Effector memory CD4-positive, alpha-beta T cell (primary cell): ENCODE results near the gene B4GALT4.
"Not testable (repeated sequence)": the region's sequence is repeated elsewhere in the genome, so short reads cannot be mapped to it uniquely, and the experiment has no call there.

Experiments used
- DNase-seq, 3 donors: peaks; one replicate each; pipeline ENCODE4 v3.0.0-alpha.2; 2020
- H3K27ac ChIP-seq: 2 replicates; pipeline ENCODE4 v1.7.0; 2013; ENCODE audit warnings: mild to moderate bottlenecking, low read length, moderate library complexity; ENCODE audit not compliant: insufficient read depth, poor library complexity, severe bottlenecking
- H3K27me3 ChIP-seq: replicated peaks from 2 replicates; pipeline ENCODE4 v1.7.0; 2013; ENCODE audit warnings: mild to moderate bottlenecking, low read length; ENCODE audit not compliant: insufficient read depth, control insufficient read depth, poor library complexity, severe bottlenecking
- H3K36me3 ChIP-seq: 2 replicates; pipeline ENCODE4 v1.7.0; 2013; ENCODE audit warnings: mild to moderate bottlenecking, low read length, moderate library complexity; ENCODE audit not compliant: control insufficient read depth, insufficient read depth
- H3K4me1 ChIP-seq: 2 replicates; pipeline ENCODE4 v1.7.0; 2013; ENCODE audit warnings: low read length, mild to moderate bottlenecking; ENCODE audit not compliant: control insufficient read depth, insufficient read depth, poor library complexity, severe bottlenecking
- H3K4me3 ChIP-seq: 2 replicates; pipeline ENCODE4 v1.7.0; 2013; ENCODE audit warnings: low read length, low read depth, mild to moderate bottlenecking; ENCODE audit not compliant: insufficient read depth, poor library complexity, severe bottlenecking
- H3K9me3 ChIP-seq: 2 replicates; pipeline ENCODE4 v1.7.0; 2013; ENCODE audit warnings: mild to moderate bottlenecking, low read length, moderate library complexity; ENCODE audit not compliant: control insufficient read depth
- total RNA-seq, 3 donors: gene quantifications; one replicate each; lab custom pipeline; 2026; lab: John Stamatoyannopoulos, UW

B4GALT4 gene, protein sequence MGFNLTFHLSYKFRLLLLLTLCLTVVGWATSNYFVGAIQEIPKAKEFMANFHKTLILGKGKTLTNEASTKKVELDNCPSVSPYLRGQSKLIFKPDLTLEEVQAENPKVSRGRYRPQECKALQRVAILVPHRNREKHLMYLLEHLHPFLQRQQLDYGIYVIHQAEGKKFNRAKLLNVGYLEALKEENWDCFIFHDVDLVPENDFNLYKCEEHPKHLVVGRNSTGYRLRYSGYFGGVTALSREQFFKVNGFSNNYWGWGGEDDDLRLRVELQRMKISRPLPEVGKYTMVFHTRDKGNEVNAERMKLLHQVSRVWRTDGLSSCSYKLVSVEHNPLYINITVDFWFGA
- total RNA-seq, result 17.3 to 22.8 (median 22.4) reads per million in 3 donors

DNA sequence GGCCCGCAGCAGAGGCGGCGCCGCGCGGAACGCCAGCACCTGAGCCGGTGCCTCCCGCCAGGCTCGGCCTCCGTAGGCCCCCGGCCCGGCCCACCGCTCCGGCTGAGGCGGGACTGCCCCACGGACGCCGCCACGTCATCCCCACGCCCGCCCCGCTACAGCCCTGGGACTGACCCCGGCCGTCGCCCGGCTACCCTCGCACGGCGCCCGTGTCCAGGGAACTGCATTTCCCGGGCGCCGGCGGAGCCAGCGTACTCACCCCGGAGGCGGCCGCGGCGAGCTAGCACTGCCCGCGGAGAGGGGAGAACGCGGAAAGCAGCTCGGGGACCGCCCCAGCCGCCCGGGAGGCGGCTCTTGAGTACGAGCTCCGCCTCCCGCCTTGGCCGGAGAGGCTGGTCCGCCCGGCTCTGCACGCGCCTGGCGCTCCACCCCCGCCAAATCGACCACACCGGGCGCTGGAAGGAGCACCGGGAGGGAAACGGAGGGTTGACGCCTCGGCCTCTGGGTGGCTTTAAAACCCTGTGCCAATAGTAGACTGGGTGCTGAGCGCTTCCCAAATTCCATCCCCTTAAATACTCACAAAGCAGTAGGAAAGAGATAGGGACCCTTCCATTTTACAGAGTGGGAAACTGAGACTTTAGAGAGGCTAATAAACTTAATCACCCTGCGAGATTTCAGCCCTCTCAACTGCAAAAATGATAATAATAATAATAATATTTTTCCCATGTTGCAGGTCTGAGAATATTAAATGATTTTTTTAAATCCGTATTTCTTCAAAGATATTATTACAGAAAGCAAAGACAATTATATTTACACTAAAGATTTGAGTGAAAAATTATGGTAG lies at the start of gene B4GALT4:
B4GALT4 (minus strand) TSS at position 288 of the 844 bp plus-strand sequence. CDS start 10,779 bp downstream, outside the sequence.
- DNase-seq, result peak; percentile 45 to 65 (median 48)
- no peaks in the 10 kb centered on the region for H3K27me3 ChIP-seq
- no peaks in the 10 kb centered on the region for H3K36me3 ChIP-seq
- H3K4me3 ChIP-seq, result peak within 1 kb of the TSS; percentile 75
- peaks cover 23% of the 10 kb centered on the region for H3K4me1 ChIP-seq
- H3K27ac ChIP-seq, result peak within 1 kb of the TSS; percentile 89
- H3K9me3 ChIP-seq, result no peaks in the 10 kb centered on the region

DNA sequence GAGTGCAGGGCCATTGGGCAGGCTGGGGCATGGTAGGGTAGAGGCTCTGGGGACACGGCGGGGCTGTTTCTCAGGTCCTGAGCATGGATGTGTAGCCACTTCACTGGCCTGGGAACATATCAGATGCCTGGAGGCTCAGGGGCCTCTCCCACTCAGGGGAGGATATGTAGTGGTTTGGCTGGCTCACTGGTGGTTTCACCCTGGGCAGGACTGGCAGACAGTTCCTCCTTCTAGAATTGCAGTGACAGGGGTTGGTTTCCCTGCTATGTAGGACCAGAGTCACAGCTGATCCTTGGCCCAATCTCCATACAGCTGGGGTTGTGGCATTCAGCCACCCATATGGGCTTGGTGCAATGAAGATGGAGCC lies 48.7 kb upstream of the B4GALT4 start:
- Histone ChIP-seq H3K4me3 (no peak overlapping the region), H3K36me3 (no peaks in the 10 kb centered on the region), H3K27ac (no peak overlapping the region), H3K27me3 (no peaks in the 10 kb centered on the region), H3K9me3 (no peaks in the 10 kb centered on the region), H3K4me1 (peaks cover 16% of the 10 kb centered on the region)
- DNase-seq, result no peak

DNA sequence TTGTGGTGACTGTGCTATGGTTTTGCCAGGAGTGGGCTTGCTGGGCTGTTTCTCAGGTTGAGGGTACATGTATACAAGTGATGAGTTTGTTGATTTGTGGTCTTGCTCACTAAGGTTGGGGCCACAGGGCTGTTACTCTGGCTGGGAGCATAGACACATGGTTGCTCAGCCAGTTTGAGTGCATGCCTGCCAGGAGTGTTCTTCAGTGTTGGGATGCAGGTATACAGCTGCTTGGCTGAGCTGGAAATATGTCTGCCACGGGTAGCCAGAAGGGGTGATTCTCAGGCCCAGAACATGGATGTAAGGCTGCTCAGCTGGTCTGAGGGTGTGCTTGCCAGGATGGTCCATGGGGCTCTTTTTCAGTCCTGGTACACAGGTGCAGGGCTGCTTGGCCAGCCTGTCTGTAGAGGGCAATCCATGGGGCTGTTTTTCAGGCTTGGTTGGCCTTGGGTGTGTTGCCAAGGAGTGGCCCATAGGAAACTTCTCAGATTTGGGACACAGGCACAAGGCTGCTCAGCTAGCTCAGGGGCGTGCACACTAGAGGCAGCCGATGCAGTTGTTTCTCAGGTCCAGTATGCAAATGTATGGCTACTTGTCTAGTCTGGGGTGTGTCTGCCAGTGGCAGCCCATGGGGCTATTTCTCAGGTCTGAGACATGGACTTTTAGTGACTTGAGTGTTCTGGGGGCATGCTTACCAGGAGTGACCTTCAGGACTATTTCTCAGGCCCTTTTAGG lies 48.2 kb upstream of the B4GALT4 start:
- Histone ChIP-seq H3K27me3 (no peaks in the 10 kb centered on the region), H3K36me3 (no peaks in the 10 kb centered on the region), H3K4me1 (peaks cover 16% of the 10 kb centered on the region), H3K27ac (no peak overlapping the region), H3K4me3 (no peak overlapping the region), H3K9me3 (no peaks in the 10 kb centered on the region)
- no peak for DNase-seq

DNA sequence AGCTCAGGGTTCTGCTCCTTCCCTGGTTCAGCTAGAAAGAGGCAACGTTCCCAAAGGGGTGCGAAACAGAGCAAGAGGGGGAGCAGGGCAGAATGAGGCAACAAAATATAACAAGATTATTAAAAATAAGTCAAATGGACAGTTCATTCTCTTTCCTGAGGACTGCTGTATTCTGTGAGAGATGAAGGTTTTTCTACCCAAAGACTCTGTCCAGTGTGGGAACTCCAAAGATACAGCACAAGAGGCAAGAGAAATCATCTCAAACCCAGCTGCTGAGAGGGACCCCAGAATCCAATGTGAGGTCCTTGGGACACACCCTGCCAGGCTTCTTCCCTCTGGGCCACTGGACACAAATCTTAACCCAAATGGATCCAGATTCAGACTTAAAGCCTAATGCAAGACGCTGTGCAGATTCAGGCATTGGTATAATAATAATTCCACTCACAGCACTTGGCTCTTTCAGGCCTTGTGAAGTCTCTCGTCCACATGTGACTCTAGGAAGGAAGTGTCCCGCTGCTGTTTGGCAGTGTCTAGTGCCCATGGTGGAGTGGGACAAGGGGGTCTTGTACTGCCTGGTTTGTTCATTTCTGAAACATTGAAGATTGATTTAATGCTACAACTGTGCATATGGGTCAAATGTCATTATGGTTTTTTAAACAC lies 39.0 kb upstream of the B4GALT4 start:
- no peaks in the 10 kb centered on the region for H3K9me3 ChIP-seq
- no peaks in the 10 kb centered on the region for H3K27me3 ChIP-seq
- no peaks in the 10 kb centered on the region for H3K36me3 ChIP-seq
- H3K4me3 ChIP-seq, result no peak overlapping the region
- no peak for DNase-seq
- H3K27ac ChIP-seq, result no peak overlapping the region
- no peaks in the 10 kb centered on the region for H3K4me1 ChIP-seq

DNA sequence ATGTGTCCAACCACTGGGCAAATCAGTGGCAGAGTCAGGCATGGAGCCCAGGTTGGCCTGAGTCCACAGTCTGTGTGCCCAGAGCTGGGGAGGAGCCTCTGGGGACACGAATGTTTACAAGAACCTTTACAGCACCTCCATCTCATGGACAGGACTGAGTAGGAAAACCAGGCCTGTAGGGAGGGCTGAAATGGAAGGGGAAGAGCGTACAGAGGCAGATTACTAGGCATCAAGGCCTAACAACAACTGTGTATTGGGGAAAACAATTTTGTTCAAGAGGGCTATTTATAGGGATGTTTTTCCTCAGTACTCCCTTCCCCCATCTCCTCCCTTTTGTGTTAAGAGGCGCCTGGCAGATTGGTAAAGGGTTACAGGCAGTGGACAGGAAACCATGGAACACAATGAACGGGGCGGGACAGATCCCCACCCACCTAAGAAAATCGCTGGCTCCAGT lies 38.5 kb upstream of the B4GALT4 start:
- Histone ChIP-seq H3K9me3 (no peaks in the 10 kb centered on the region), H3K36me3 (no peaks in the 10 kb centered on the region), H3K27me3 (no peaks in the 10 kb centered on the region), H3K4me1 (no peaks in the 10 kb centered on the region), H3K27ac (no peak overlapping the region), H3K4me3 (no peak overlapping the region)
- DNase-seq, result no peak

DNA sequence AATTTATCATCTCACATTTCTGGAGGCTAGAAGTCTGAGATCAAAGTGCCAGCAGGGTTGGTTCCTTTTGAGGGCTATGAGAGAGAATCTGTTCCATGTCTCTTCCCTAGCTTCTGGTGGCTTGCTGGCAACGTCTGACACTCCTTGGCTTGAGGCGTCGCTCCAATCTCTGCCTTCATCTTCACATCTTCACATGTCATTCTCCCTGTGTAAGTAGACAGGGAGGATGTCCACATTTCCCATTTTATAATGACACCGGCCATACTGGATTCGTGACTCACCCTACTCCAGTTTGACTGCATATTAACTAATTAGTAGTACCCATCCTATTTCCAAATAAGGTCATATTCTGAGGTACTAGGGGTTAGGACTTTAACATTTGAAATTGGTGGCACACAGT lies 36.0 kb upstream of the B4GALT4 start:
- no peaks in the 10 kb centered on the region for H3K36me3 ChIP-seq
- DNase-seq, result no peak
- no peak overlapping the region for H3K27ac ChIP-seq
- no peaks in the 10 kb centered on the region for H3K4me1 ChIP-seq
- no peaks in the 10 kb centered on the region for H3K9me3 ChIP-seq
- H3K27me3 ChIP-seq, result no peaks in the 10 kb centered on the region
- H3K4me3 ChIP-seq, result no peak overlapping the region

DNA sequence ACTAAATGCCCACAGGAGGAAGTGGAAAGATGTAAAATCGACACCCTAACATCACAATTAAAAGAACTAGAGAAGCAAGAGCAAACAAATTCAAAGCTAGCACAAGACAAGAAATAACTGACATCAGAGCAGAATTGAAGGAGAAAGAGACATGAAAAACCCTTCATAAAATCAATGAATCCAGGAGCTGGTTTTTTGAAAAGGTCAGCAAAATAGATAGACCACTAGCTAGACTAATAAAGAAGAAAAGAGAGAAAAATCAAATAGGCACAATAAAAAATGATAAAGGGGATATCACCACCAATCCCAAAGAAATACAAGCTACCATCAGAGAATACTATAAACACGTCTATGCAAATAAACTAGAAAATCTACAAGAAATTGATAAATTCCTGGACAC lies 29.5 kb upstream of the B4GALT4 start:
- H3K27me3 ChIP-seq, H3K36me3 ChIP-seq, H3K27ac ChIP-seq, H3K4me1 ChIP-seq, DNase-seq, H3K9me3 ChIP-seq, H3K4me3 ChIP-seq: not testable (repeated sequence)

DNA sequence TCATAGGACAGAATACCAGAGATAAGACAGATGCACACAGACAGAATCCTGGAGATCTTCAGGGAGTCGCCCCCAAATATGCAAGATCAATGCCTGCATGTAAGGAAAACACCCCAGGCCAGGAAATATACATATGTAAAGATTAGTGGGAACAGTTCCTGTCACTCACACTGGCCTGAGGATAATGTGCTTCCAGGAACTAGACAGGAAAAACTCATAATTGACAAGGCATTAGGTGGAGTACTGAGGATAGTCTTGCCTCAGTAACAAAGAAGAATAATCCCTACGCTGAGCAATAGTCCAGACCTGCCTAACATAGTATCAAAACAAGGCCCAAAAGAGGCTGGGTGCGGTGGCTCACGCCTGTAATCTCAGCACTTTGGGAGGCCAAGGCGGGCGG lies 20.4 kb upstream of the B4GALT4 start:
- no peaks in the 10 kb centered on the region for H3K4me1 ChIP-seq
- no peaks in the 10 kb centered on the region for H3K9me3 ChIP-seq
- no peak overlapping the region for H3K4me3 ChIP-seq
- no peaks in the 10 kb centered on the region for H3K36me3 ChIP-seq
- no peaks in the 10 kb centered on the region for H3K27me3 ChIP-seq
- no peak overlapping the region for H3K27ac ChIP-seq
- DNase-seq, result no peak

DNA sequence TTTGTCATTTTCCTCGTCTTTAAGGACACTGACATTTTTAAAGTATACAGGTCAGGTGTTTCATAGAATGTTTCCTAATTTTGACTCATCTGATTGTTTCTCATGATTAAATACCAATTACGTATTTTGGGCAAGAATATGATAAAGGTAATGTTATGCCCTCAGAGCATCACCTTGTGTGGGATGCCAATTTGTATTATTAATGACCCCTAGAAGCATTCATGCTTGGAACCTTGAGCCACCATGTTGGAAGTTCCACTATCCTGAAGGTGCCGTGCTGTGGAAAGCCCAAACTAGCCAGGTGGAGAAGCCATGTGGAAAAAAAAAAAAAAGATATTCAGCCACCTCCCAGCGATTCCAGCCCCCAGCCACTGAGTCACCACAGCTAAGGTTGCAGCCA lies 19.1 kb upstream of the B4GALT4 start:
- no peaks in the 10 kb centered on the region for H3K27me3 ChIP-seq
- H3K36me3 ChIP-seq, result no peaks in the 10 kb centered on the region
- no peaks in the 10 kb centered on the region for H3K9me3 ChIP-seq
- H3K4me3 ChIP-seq, result no peak overlapping the region
- H3K4me1 ChIP-seq, result no peaks in the 10 kb centered on the region
- DNase-seq, result no peak
- no peak overlapping the region for H3K27ac ChIP-seq
